Activated naive CD4-positive, alpha-beta T cell treated with anti-CD3 and anti-CD28 coated beads, Interleukin-2, amount 50 U/mL, for 72 hours (primary cell): ENCODE results near the gene COL4A4. TPM values are rescaled to one million over a fixed set of nuclear protein-coding genes. Genes with fewer than 3 reads are reported as not detected.

Experiments
- ATAC-seq, 2 donors: fragments of 150-1000 bp; cut with Tn5 transposase; 2 replicates each; pipeline ENCODE4 v1.10.0; 2021; ENCODE audit warnings: mild to moderate bottlenecking in 2 of 2, moderate library complexity in 2 of 2
- DNase-seq, 2 donors: peaks; one replicate each; pipeline ENCODE4 v3.0.0; 2021 to 2022; ENCODE audit warnings: low spot score in 2 of 2
- H3K27ac Mint-ChIP-seq, 2 donors: one replicate each; pipeline ENCODE4 v1.8.0; 2022; ENCODE audit warnings: mild to moderate bottlenecking in 2 of 2, mixed read lengths in 2 of 2
- H3K36me3 Mint-ChIP-seq, 2 donors: one replicate each; pipeline ENCODE4 v1.8.0; 2022; ENCODE audit warnings: mixed read lengths in 2 of 2
- H3K9me3 Mint-ChIP-seq, 2 donors: one replicate each; pipeline ENCODE4 v1.8.0; 2022; ENCODE audit warnings: mixed read lengths in 2 of 2
- total RNA-seq, 2 donors: library from RNA; stranded (reverse); gene quantifications; one replicate each; pipeline ENCODE4 v1.2.3, GENCODE V29; 2022

The COL4A4 gene
- total RNA-seq = not detected

DNA sequence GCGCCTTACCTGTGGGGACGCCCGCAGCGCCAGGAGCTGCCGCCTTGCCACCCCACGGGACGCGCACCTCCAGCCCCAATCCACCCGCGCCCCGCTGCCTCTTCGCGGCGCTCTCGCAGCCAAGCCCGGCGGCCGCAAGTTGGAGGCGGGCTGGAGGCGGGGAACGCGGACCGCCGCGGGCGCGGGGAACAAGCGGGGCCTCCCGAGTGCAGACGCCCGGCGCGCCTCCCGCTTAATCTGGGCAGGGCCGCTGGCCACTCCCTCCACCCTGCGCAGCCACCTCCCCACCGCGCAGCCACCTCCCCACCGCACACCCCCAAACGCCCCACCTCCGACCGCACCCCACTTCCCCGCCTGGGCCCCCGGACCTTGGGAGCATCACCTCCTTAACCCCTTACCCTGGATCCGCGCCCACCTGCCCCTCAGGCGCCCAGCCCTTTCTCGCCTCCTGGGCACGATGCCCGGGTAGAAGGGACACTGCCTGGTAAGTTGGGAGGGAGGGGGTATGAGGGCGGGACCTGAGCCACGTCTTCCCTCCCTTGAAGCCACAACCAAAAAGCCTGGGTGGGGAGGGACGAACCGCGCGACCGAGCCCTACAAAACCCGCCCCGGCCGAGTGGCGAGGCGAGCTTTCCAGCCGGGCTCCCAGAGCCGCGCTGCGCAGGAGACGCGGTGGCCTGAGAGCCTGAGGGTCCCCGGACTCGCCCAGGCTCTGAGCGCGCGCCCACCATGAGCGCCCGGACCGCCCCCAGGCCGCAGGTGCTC, at the start of gene COL4A4, which contains the start of gene COL4A3:
Gene COL4A4 (minus strand): TSS at position 208 of the 765 bp plus-strand sequence. CDS start 16,722 bp downstream, outside the sequence.
Gene COL4A3 (plus strand): TSS at position 627 of the 765 bp plus-strand sequence. CDS start 103 bp downstream, at position 730.
- peaks cover 0 to 15% of the 10 kb centered on the region in 2 donors for H3K36me3 Mint-ChIP-seq
- ATAC-seq (peak in 1 of 2 donors; percentile 65), DNase-seq (peak in 1 of 2 donors; percentile 25)
- H3K27ac Mint-ChIP-seq = no peak within 1 kb of the TSS
- peaks cover 6 to 7% of the 10 kb centered on the region in 2 donors for H3K9me3 Mint-ChIP-seq

DNA sequence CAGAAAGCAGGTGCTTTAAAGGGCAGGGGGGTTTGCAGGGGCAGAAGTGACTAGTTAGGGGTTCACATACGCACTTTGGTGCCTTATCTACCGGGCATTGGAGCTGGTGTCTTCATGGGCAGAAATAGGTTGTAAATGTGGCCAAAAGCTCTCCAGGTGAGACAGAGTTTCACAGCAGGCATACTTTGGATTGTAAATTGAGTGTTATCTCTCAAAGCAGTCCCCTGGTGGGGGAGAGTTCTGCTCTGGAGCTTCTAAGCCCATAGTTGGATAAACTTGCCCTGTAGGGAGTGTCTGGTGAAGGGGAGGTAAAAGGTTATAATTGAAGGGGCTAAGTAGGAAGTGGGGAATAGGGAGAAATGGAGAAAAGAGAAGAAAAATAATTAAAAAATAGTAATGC, 43.6 kb upstream of the COL4A4 start:
- no peak for DNase-seq
- no peaks in the 10 kb centered on the region for H3K36me3 Mint-ChIP-seq
- ATAC-seq = no peak
- no peaks in the 10 kb centered on the region for H3K9me3 Mint-ChIP-seq
- H3K27ac Mint-ChIP-seq = no peak overlapping the region

DNA sequence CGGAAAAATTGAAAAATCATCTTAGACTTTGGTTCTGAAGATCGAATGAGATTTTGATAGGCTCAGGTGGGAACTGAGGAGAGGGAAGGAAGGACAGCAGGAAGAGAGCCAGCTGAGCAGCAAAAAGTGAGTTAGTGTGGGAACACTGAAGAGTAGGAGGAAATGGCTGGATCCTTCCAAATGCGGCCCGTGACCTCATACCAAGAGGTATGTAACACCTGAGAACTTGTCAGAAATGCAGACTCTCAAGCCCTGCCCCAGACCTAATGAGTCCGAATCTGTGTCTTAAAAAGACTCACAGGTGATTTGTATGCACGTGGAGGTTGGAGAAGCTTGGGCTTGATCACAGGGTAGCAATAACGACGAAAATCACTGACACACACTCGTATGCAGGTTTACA, 42.4 kb upstream of the COL4A4 start:
- DNase-seq (no peak), ATAC-seq (no peak)
- no peaks in the 10 kb centered on the region for H3K9me3 Mint-ChIP-seq
- no peak overlapping the region for H3K27ac Mint-ChIP-seq
- H3K36me3 Mint-ChIP-seq = no peaks in the 10 kb centered on the region

DNA sequence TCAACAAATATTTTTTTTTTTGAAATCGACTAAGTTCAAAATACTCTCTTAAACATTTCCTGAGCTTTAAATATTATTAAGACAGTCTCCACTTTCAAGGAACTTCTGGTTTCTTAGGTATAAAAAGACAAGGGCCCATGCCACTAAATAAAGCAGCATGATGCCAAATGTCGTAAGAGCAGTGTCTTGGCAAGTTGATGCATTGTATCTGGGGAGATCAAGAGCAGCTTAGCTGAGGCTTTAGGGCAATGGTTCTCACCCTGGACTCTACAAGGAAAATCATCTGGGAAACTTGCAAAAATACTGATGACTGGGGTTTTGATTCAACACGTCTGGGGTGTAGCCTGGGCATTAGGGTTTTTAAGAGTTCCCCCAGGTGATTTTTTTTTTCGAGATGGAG, 41.7 kb upstream of the COL4A4 start:
- ATAC-seq = no peak
- no peak for DNase-seq
- no peak overlapping the region for H3K27ac Mint-ChIP-seq
- no peaks in the 10 kb centered on the region for H3K9me3 Mint-ChIP-seq
- H3K36me3 Mint-ChIP-seq = no peaks in the 10 kb centered on the region

DNA sequence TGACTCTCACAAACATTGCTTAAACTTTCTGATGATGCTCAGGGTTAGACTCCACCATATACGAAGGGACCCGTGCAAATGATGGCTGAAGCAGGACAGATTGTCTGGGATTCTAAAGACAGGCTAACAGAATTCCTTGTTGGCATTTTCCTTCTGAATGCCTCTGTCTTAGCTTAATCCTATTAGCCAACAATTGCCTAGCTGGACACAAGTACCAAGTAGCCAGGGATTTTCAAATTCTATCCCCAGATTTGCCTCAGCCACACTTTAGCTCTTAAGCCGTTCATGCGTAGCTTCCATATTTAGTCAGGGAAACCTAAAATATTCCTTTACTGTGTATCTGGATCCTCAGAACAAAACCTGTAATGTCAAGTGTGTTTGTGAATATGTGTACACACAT, 40.4 kb upstream of the COL4A4 start:
- ATAC-seq = no peak
- no peaks in the 10 kb centered on the region for H3K36me3 Mint-ChIP-seq

DNA sequence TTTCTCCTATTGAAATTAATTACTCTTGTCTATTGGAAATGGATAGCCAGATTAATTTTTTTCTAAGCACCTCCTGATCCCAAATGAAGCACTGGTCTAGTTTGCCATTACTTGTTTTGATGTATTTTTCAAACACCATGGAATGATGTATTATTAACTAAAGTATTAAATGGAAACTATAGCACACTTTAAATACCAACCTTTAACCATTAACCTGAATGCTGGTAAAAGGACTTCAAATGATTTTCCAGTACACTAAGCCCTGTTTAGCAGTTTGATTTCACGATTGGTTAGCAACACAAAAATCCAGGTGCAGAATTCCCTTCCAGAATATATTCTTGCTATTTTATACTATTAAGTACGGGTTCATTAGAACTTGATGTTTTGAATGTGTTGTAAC, 37.8 kb upstream of the COL4A4 start:
- no peaks in the 10 kb centered on the region for H3K9me3 Mint-ChIP-seq
- ATAC-seq (no peak), DNase-seq (no peak)
- no peaks in the 10 kb centered on the region for H3K36me3 Mint-ChIP-seq
- H3K27ac Mint-ChIP-seq = no peak overlapping the region

More for the DNA sequence above, 40.4 kb upstream of the COL4A4 start:
- no peak for DNase-seq
- Mint-ChIP-seq H3K9me3 (no peaks in the 10 kb centered on the region), H3K27ac (no peak overlapping the region)

DNA sequence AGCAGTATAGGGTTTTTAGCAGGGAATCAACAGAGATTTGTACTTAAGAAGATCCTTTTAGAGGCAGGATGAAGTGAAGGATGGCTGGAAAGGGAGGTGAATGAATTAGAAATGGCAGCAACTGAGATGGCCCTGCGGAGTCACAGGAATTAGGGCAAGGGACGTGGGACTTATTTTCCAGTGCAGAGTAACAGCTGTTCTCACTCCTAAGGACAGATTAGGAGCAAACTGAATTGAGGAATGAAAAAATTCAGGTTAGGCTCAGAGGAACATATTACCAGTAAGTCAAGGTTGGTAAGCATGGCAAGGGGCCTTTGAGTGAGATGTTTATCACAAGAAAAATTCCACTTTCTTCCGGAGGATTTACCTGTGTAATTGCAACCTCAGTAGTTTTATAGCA, 34.9 kb upstream of the COL4A4 start:
- no peak for ATAC-seq

DNA sequence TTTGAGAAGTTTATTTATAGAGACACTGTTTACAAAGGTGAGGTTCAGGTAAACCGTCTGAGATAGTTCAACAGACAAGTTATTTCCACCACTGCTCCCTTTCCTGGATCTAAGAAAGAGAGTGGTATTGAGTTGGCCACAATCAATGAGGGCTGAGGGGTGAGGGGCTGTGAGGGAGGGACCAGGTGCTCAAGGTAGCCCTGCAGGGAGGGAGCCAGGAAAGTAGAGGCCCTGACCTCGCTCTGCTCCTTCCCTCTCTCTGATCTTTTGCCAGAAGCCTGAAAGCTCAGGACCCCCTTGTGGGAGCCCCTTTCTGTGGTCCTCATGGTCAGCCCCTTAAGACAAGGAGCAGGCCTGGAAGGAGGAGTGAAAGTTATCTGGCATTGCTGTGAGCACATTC, 30.2 kb upstream of the COL4A4 start:
- Mint-ChIP-seq H3K27ac (no peak overlapping the region), H3K36me3 (no peaks in the 10 kb centered on the region), H3K9me3 (no peaks in the 10 kb centered on the region)
- ATAC-seq = no peak
- no peak for DNase-seq

More for the DNA sequence above, 34.9 kb upstream of the COL4A4 start:
- Mint-ChIP-seq H3K9me3 (no peaks in the 10 kb centered on the region), H3K36me3 (no peaks in the 10 kb centered on the region), H3K27ac (no peak overlapping the region)
- DNase-seq = no peak

DNA sequence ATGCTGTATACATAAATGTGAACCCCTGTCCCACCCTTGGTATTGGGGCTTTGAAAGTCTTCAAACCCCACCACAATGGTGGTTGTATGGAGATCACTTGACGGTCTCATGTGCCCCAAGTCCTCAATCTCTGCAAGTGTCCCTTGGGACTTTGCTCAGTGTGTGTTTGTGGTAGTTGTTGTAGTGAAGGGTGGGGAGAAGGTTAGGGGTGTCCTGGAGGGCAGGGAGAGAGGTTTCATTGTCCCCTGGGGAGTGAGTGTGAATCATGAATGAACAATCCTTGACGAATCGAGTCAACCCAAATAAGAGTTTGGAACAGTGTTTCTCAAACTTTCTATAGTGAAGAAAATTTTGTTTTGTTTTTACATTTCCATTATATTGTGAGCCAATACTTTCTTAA, 28.5 kb upstream of the COL4A4 start:
- DNase-seq (no peak), ATAC-seq (no peak)
- no peak overlapping the region for H3K27ac Mint-ChIP-seq
- no peaks in the 10 kb centered on the region for H3K9me3 Mint-ChIP-seq
- no peaks in the 10 kb centered on the region for H3K36me3 Mint-ChIP-seq

DNA sequence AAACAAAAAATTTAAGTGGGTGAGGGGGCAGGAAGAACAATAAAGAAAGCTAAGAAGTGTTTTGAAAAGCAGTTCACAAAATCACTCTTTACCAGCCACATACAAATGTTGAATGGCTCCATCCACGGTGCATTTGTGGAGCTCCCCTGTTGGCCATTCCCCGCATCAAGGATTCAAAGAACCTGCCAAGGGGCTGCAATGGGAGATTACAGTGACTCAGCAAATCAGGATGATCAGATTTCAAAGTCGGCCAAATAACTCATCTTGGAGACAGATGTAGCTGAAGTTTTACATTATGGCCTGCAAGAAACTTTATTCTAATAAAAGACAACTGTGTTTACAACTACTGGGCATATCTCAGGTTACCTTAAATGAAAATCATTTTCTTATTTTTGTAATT, 27.4 kb upstream of the COL4A4 start:
- DNase-seq (no peak), ATAC-seq (no peak)
- Mint-ChIP-seq H3K36me3 (no peaks in the 10 kb centered on the region), H3K27ac (no peak overlapping the region), H3K9me3 (no peaks in the 10 kb centered on the region)

DNA sequence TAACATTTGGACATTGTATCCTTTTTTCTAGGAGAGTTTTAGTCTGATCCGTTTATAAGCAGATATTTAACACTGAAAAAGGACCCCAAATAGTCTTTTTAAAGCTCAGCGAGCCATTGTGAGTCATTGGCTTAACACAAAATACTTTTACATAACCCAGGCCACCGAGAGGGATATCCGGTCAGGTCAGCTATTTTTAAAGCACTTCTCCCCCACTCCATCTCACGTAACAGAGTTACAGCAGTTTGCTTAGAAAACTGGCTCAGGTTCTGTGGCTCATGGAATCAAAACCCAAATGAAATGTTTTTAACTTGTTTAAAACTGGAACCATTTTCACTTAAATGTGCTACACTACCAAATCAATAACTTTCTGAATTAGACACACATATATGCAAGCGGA, 24.3 kb upstream of the COL4A4 start:
- no peaks in the 10 kb centered on the region for H3K36me3 Mint-ChIP-seq
- ATAC-seq (no peak), DNase-seq (no peak)
- no peak overlapping the region for H3K27ac Mint-ChIP-seq
- H3K9me3 Mint-ChIP-seq = no peaks in the 10 kb centered on the region

DNA sequence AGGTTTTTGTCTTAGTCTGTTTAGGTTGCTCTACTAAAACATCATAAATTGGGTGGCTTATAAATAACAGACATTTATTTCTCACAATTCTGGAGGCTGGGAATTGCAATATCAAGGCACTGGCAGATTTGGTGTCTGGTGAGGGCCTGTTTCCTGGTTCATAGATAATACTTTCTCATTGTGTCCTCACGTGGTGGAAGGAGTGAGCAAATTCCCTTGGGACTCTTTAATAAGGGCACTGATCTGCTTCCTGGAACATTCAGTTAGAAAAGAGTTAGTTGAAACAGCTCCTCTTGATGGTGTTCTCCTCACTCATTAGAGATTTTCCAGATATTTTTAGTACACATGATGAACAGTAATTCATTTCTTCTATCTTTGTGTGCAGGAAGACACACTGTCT, 22.7 kb upstream of the COL4A4 start:
- ATAC-seq = no peak
- no peaks in the 10 kb centered on the region for H3K9me3 Mint-ChIP-seq
- H3K27ac Mint-ChIP-seq = no peak overlapping the region
- no peak for DNase-seq
- H3K36me3 Mint-ChIP-seq = no peaks in the 10 kb centered on the region

DNA sequence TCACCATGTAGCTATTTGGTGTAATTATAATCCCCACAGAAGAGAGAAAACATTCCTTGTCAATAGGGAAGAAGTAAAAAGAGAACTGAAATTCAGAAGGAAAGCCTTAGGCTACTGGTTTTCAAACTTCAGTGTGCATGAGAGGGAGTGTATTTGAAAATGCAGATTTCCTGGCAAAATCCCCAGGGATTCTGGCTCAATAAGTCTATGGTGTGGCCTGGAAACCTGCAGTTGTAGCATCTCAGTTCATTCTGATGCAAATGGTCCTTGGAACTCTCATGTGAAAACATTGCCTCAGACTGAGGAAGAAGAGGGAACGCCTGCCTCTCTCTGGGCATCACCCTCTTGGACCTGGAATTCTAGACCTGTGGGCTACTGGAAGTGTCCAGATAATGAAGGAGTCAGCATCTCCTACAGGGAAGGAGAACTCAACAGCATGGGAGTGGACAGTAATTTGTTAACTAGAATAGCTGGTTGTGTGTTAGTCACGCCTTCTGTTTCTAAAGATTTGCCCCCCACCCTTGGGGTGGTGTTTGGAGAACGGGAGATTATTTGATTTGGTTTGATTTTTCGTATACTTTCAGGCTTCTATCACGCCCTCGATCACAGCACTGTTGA, 21.7 kb upstream of the COL4A4 start:
- no peak for DNase-seq
- no peak for ATAC-seq
- Mint-ChIP-seq H3K9me3 (no peaks in the 10 kb centered on the region), H3K27ac (no peak overlapping the region), H3K36me3 (no peaks in the 10 kb centered on the region)

DNA sequence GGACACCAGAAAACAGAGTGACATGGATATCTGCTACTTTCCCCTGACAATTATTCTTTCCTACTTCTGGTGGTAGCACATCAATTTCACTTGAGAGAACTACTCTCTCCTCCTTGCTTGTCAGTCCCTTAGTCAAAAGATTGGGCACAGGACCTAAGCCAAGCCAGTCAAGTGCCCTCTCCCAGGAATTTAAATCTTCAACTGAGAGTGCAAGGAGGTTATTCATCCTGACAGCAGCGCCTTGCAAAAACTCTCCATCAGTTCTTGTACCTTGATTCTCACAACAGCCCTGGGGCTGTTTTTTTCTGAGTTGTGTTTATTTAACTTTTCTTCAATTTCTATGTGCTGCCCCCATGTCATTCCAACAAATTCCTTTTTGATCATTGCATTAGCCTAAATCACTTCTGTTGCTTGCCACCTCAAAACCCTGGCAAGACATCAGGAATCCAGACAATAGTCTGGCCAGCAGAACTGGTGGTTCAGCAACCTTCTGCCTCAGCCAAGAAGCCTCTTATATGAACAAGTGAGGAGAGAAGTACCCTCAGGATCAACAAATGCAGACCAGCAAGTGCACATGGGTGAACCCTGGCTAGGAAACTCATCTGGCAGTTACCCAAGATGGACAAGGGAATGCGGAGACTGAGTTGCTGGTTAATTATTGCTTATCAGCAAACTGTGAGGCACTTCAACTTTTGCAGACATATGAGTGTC, 19.8 kb upstream of the COL4A4 start:
- ATAC-seq = no peak
- DNase-seq = no peak
- H3K27ac Mint-ChIP-seq = no peak overlapping the region
- H3K36me3 Mint-ChIP-seq = no peaks in the 10 kb centered on the region
- no peaks in the 10 kb centered on the region for H3K9me3 Mint-ChIP-seq

DNA sequence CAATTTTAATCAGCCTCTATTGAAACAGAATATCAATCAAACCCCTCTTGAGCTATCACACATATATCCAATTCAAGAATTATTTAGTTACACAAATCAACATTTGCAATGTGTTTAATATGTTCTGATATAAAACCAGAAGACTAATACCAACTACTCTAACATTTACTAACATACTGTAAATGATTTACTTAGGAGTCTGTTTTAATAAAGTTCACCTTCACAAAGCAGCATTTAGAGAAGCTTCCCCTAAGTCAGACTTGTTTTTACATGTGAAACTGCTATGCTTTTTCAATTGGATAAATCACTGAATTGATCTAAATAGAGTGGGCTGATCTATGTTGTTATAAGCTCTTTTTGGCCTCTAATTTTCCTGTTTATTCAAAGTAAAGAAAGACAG, 18.8 kb upstream of the COL4A4 start:
- no peak for DNase-seq
- Mint-ChIP-seq H3K36me3 (no peaks in the 10 kb centered on the region), H3K9me3 (no peaks in the 10 kb centered on the region), H3K27ac (no peak overlapping the region)
- no peak for ATAC-seq

DNA sequence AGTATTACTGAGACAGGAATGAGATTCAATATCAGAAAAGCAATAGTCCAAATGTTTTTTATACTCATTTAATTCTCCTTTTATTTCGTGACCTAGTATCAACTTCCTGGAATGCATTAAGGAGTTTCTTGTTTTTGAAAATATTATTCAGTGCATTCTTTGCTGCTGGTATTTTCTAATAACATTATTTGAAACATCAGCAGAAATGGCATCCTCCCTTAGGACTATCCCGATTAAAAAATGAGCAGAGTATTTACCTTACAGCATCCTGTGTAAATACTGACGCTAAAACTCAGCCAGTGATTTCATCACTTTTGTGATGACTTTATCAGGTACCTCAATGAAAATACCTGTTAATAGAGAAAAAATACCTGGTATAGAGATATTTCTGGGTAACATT, 16.8 kb upstream of the COL4A4 start:
- H3K9me3 Mint-ChIP-seq = no peaks in the 10 kb centered on the region
- no peak overlapping the region for H3K27ac Mint-ChIP-seq
- ATAC-seq = no peak
- H3K36me3 Mint-ChIP-seq = no peaks in the 10 kb centered on the region
- DNase-seq = no peak

DNA sequence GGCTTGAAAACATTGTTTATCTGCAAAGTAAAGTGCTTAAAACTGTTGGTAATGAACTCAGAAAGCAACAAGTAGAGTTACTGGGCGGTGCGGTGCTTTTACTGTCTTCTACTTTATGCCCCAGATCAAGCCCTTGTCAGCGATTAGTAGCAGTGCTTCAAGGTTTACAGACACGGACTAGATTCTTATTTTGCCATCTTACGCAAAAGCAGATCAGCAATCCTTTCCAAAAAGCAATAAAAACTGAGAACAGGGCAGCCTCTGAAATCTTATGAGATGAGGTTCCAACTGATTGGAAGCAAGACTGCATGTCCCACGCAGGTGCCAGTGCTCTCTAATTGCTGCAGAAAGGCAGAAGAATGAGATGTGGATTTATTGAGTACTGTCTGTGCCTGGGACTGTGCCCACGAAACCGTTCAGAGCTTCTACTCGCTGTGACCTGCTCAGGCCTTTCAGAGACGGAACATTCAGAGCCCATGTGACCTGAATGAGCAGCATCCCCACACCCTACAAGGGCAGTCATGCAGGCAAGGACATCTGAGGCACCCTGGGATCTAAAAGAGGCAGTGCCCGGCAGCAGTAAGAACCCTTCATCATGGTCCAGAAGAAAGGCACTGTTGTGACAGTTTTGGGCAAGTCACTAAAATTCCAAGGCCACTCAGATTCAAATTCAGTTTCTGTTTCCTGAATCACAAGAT, 16.1 kb upstream of the COL4A4 start:
- ATAC-seq (no peak), DNase-seq (no peak)
- no peaks in the 10 kb centered on the region for H3K36me3 Mint-ChIP-seq
- H3K9me3 Mint-ChIP-seq = no peaks in the 10 kb centered on the region
- no peak overlapping the region for H3K27ac Mint-ChIP-seq
